ENCODE measurements around the gene CHMP4A. TPM values are rescaled to one million over a fixed set of nuclear protein-coding genes. Genes with fewer than 3 reads are reported as not detected.
A peak's percentile ranks its signal among the peaks of the same experiment; 100 is the strongest.

The CHMP4A gene
- total and polyA plus RNA-seq, 9 of the 15 experiments (the other 6 are each of a cell fraction or from before 2014, with no cell fraction given), result 28.8 to 104 (median 52.7) TPM

DNA sequence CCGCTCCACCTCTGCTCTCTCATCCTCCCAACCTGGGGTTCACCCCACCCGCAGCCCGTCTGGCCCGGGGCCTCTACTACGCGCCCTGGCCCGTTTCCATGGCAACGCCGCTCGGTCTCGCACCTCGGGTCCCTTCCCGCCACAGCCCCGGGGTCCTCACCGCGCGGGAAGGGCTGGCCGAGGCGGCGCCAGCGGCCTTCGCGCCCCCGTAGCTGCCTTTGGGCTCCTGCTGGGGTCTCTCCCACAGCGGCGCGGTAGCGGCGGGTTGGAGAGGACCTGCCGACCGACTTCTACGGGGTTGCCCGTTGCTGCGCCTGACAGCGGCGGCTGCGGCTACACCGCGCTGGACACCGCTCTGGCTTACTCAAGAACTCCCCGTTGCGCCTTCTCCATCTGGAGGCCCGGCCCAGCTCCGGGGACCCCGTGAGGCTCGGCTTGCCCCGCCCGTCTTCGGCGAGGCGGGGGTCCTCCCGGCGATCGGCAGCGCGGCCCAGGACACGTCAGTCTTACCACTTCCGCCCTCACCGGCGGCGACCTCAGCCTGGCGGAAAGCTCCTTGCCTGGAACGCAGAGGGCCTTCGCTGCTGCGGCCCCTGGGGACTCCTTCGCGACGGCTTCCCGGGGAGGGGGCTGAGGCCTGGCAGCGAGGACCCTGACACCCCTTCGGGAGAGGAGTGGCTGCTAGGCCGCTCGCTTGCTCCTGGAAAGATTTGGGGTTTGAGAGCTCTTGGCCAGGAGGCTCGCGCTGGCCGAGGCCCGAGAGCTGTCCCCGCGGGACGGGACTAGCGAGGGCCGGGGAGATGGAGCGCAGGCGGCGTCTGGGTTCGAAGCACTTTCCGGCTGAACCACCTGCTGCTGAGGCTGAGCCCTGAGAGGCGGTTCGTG, 17.9 kb downstream of the CHMP4A start, which contains the start of gene TM9SF1:
TSS of gene TM9SF1 (minus strand) at position 256 of the 885 bp plus-strand sequence. CDS start 422 bp downstream, outside the sequence.
- Histone ChIP-seq H3K4me1 (replicated peaks in 1 of 2; ENCODE audit: control insufficient read depth in 2 of 2, insufficient read depth in 2 of 2, low read length in 2 of 2) (peaks cover 6 to 13% of the 10 kb centered on the region in 2 experiments; a peak in 3 of 5 replicates), H3K9me3 (replicated peaks; ENCODE audit: control insufficient read depth, insufficient read depth, low read depth, low read length) (no peaks in the 10 kb centered on the region), H4K20me1 (replicated peaks; ENCODE audit: control insufficient read depth, insufficient read depth, low read length) (no peaks in the 10 kb centered on the region), H3K9me1 (ENCODE audit: control insufficient read depth, insufficient read depth, low read length) (no peaks in the 10 kb centered on the region), H3K36me3 (ENCODE audit: control insufficient read depth, insufficient read depth, low read length) (peaks cover 30% of the 10 kb centered on the region; the same call in 2 of the 3 replicates), H3K27me3 (ENCODE audit: control insufficient read depth in 2 of 2, insufficient read depth in 2 of 2, low read length in 2 of 2) (no peaks in the 10 kb centered on the region), H3K9ac (ENCODE audit: insufficient read depth in 1 of 2, low read depth in 2 of 2, low read length in 2 of 2) (peak within 1 kb of the TSS; percentile 96 to 99), H3K4me2 (ENCODE audit: insufficient read depth, low read length) (peak within 1 kb of the TSS; percentile 86), H3K79me2 (ENCODE audit: control insufficient read depth, insufficient read depth, low read length) (peaks cover 51% of the 10 kb centered on the region), H3K27ac (ENCODE audit: extremely low read depth, low read depth, low read length) (peak within 1 kb of the TSS; percentile 97), H3K4me3 (peak within 1 kb of the TSS; percentile 67), H2AFZ (ENCODE audit: low read depth, low read length) (peak within 1 kb of the TSS; percentile 98)
- intact Hi-C loops (cut with micrococcal nuclease) (no loop called here), in situ Hi-C loops (cut with MboI) (no loop called here)
- BruUV-seq (replicated peaks), result no TSS peak
- ChIA-PET CTCF (ENCODE audit: low intra/inter-chr PET ratio) (no interaction called here), POLR2A (interaction anchor here (0.5 to 3.2 kb wide), 13 partner anchors 9 to 875 kb away, joined by 3 to 21 read pairs (median 4); partner anchors contain the start of genes CHMP4A, EMC9, IRF9 and MDP1)
- DNase-seq (ENCODE audit: extremely low read depth in 1 of 4, low spot score in 3 of 4) (peak; percentile 81 to 89 (median 84)), ATAC-seq (peak; percentile 95), FAIRE-seq (peak; percentile 91)
- WGBS (ENCODE audit: insufficient coverage, low coverage, missing lambda C conversion rate), result under 1% methylated on average over 47 of the region's 89 CpGs
- no peak for TF ChIP-seq POLR2AphosphoS2 (IDR thresholded peaks at IDR 0.05; ENCODE audit: low read length)
- TF ChIP-seq, protein P1, sequence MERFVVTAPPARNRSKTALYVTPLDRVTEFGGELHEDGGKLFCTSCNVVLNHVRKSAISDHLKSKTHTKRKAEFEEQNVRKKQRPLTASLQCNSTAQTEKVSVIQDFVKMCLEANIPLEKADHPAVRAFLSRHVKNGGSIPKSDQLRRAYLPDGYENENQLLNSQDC (CRISPR knock-in tag; IDR thresholded peaks at IDR 0.05), result no peak
- no peak for TF ChIP-seq ZNF436 (CRISPR knock-in tag; IDR thresholded peaks at IDR 0.05)
- TF ChIP-seq MTA2 (IDR thresholded peaks at IDR 0.05; ENCODE audit: low read depth), result no peak
- no peak for TF ChIP-seq ZNF589 (CRISPR knock-in tag; IDR thresholded peaks at IDR 0.05; ENCODE audit: low read depth)
- no peak for TF ChIP-seq FOXP1 (CRISPR knock-in tag; IDR thresholded peaks at IDR 0.05)
- no peak for TF ChIP-seq FOS (IDR thresholded peaks at IDR 0.05; ENCODE audit: extremely low read depth, insufficient read length)
- no peak for TF ChIP-seq JUNB (CRISPR knock-in tag; conservative IDR thresholded peaks at IDR 0.05)
- TF ChIP-seq, protein P2, sequence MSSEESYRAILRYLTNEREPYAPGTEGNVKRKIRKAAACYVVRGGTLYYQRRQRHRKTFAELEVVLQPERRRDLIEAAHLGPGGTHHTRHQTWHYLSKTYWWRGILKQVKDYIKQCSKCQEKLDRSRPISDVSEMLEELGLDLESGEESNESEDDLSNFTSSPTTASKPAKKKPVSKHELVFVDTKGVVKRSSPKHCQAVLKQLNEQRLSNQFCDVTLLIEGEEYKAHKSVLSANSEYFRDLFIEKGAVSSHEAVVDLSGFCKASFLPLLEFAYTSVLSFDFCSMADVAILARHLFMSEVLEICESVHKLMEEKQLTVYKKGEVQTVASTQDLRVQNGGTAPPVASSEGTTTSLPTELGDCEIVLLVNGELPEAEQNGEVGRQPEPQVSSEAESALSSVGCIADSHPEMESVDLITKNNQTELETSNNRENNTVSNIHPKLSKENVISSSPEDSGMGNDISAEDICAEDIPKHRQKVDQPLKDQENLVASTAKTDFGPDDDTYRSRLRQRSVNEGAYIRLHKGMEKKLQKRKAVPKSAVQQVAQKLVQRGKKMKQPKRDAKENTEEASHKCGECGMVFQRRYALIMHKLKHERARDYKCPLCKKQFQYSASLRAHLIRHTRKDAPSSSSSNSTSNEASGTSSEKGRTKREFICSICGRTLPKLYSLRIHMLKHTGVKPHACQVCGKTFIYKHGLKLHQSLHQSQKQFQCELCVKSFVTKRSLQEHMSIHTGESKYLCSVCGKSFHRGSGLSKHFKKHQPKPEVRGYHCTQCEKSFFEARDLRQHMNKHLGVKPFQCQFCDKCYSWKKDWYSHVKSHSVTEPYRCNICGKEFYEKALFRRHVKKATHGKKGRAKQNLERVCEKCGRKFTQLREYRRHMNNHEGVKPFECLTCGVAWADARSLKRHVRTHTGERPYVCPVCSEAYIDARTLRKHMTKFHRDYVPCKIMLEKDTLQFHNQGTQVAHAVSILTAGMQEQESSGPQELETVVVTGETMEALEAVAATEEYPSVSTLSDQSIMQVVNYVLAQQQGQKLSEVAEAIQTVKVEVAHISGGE (CRISPR knock-in tag; IDR thresholded peaks at IDR 0.05), result peak in 2 of 3 experiments; percentile 78 to 97; a peak in 4 of 6 replicates
- TF ChIP-seq HDAC1 (IDR thresholded peaks at IDR 0.05), result peak in 1 of 2 experiments; percentile 58; a peak in 2 of 4 replicates
- TF ChIP-seq, protein P3, sequence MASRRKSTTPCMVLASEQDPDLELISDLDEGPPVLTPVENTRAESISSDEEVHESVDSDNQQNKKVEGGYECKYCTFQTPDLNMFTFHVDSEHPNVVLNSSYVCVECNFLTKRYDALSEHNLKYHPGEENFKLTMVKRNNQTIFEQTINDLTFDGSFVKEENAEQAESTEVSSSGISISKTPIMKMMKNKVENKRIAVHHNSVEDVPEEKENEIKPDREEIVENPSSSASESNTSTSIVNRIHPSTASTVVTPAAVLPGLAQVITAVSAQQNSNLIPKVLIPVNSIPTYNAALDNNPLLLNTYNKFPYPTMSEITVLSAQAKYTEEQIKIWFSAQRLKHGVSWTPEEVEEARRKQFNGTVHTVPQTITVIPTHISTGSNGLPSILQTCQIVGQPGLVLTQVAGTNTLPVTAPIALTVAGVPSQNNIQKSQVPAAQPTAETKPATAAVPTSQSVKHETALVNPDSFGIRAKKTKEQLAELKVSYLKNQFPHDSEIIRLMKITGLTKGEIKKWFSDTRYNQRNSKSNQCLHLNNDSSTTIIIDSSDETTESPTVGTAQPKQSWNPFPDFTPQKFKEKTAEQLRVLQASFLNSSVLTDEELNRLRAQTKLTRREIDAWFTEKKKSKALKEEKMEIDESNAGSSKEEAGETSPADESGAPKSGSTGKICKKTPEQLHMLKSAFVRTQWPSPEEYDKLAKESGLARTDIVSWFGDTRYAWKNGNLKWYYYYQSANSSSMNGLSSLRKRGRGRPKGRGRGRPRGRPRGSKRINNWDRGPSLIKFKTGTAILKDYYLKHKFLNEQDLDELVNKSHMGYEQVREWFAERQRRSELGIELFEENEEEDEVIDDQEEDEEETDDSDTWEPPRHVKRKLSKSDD (conservative IDR thresholded peaks at IDR 0.05; ENCODE audit: low read length), result no peak
- TF ChIP-seq MEF2A (IDR thresholded peaks at IDR 0.05; ENCODE audit: control insufficient read depth, low read depth, low read length), result no peak
- TF ChIP-seq ZNF212 (CRISPR knock-in tag; IDR thresholded peaks at IDR 0.05), result no peak
- no peak for TF ChIP-seq PCBP2 (IDR thresholded peaks at IDR 0.05; ENCODE audit: low read depth, low read length, poor library complexity, severe bottlenecking)

Data from K562 (cell line).